Glutamatergic neuron (in vitro differentiated cells): ENCODE measurements around the gene ARHGAP32. TPM values are rescaled to one million over a fixed set of nuclear protein-coding genes. Genes with fewer than 3 reads are reported as not detected.

Source experiments
- DNase-seq: peaks from one replicate; pipeline ENCODE4 v3.0.0; 2022
- H3K27ac Mint-ChIP-seq: one replicate; pipeline ENCODE4 v1.8.0; 2020; ENCODE audit warnings: mild to moderate bottlenecking, mixed read lengths, inconsistent platforms; ENCODE audit not compliant: unreplicated experiment
- H3K27me3 Mint-ChIP-seq: one replicate; pipeline ENCODE4 v1.8.0; 2020; ENCODE audit warnings: mild to moderate bottlenecking, moderate library complexity, mixed read lengths, inconsistent platforms; ENCODE audit not compliant: unreplicated experiment
- H3K36me3 Mint-ChIP-seq: one replicate; pipeline ENCODE4 v1.8.0; 2020; ENCODE audit warnings: mild to moderate bottlenecking, mixed read lengths, inconsistent platforms; ENCODE audit not compliant: unreplicated experiment
- H3K4me1 Mint-ChIP-seq: one replicate; pipeline ENCODE4 v1.8.0; 2020; ENCODE audit warnings: mild to moderate bottlenecking, low read depth, mixed read lengths, inconsistent platforms; ENCODE audit not compliant: unreplicated experiment
- H3K4me3 Mint-ChIP-seq: one replicate; pipeline ENCODE4 v1.8.0; 2020; ENCODE audit warnings: mild to moderate bottlenecking, mixed read lengths, inconsistent platforms; ENCODE audit not compliant: unreplicated experiment
- H3K9me3 Mint-ChIP-seq: one replicate; pipeline ENCODE4 v1.8.0; 2020; ENCODE audit warnings: mild to moderate bottlenecking, moderate library complexity, mixed read lengths, inconsistent platforms; ENCODE audit not compliant: unreplicated experiment
- total RNA-seq: library from RNA; stranded (reverse); fragmentation: NEBNext Ultra II Directional; extraction: Animal tissue kit (Norgen Biotek cat#: 25700); gene quantifications from one replicate; pipeline ENCODE4 v1.2.1, GENCODE V29; 2021; ENCODE audit not compliant: unreplicated experiment
- TF ChIP-seq, protein P1 (sequence below): fragments of 200-600 bp; sonication (generic); IDR thresholded peaks from one replicate; pipeline ENCODE4 v1.5.0; 2021; ENCODE audit not compliant: partially characterized antibody, unreplicated experiment

The ARHGAP32 gene
- total RNA-seq, 1 donor from 2014 or later = 45.3 TPM

DNA sequence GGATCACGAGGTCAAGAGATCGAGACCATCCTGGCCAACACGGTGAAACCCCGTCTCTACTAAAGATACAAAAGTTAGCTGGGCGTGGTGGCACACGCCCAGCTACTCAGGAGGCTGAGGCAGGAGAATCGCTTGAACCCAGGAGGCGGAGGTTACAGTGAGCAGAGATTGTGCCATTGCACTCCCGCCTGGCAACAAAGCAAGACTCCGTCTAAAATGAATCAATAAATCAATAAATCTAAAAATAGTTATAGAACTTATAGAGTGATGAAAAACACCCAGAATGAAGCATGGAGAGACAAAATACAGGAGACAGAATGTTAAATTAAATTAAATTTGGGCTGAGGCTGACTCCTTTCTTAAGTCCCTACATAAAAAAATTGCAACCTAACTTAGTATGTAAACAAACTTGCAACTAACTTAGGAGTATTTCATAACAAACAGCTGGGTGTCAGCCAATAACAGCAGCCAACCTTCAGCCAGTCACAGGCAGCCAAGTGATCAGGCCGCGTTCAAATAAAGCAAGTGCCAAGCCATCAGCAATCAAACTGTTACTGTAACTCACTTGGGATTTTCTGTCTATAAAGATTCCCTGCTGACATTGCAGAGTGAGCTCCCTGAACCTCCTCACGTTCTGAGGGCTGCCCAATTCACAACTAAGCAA, 242.2 kb downstream of the ARHGAP32 start:
- Mint-ChIP-seq H3K27ac (no peak overlapping the region), H3K9me3 (no peaks in the 10 kb centered on the region), H3K4me3 (no peak overlapping the region), H3K27me3 (peaks cover 4% of the 10 kb centered on the region), H3K36me3 (no peaks in the 10 kb centered on the region), H3K4me1 (peaks cover 5% of the 10 kb centered on the region)
- TF ChIP-seq, protein P1, sequence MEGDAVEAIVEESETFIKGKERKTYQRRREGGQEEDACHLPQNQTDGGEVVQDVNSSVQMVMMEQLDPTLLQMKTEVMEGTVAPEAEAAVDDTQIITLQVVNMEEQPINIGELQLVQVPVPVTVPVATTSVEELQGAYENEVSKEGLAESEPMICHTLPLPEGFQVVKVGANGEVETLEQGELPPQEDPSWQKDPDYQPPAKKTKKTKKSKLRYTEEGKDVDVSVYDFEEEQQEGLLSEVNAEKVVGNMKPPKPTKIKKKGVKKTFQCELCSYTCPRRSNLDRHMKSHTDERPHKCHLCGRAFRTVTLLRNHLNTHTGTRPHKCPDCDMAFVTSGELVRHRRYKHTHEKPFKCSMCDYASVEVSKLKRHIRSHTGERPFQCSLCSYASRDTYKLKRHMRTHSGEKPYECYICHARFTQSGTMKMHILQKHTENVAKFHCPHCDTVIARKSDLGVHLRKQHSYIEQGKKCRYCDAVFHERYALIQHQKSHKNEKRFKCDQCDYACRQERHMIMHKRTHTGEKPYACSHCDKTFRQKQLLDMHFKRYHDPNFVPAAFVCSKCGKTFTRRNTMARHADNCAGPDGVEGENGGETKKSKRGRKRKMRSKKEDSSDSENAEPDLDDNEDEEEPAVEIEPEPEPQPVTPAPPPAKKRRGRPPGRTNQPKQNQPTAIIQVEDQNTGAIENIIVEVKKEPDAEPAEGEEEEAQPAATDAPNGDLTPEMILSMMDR = no peak
- no peak for DNase-seq

DNA sequence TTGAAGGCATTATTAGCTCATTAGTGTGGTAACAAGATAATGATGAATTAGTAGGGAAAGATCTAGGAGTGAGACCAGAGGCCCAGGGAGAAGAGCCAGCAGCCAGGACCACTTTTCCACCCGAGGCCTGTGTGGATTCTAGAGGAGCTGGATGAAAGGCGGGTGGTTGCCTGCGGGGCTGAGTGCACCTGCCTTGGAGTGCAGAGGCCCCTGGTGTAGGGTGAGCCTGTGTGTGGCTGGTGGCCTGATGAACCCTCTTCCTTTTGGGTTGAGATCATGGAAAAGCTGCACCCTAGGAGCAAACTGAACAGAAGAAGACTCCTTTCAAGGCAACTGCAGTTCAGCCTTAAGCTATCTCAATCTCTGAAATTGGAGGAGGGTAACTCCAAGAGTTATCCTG, 243.5 kb downstream of the ARHGAP32 start:
- no peak overlapping the region for H3K4me3 Mint-ChIP-seq
- no peak for DNase-seq
- no peak overlapping the region for H3K27ac Mint-ChIP-seq
- H3K9me3 Mint-ChIP-seq = no peaks in the 10 kb centered on the region
- peaks cover 4% of the 10 kb centered on the region for H3K27me3 Mint-ChIP-seq
- H3K36me3 Mint-ChIP-seq = no peaks in the 10 kb centered on the region
- peaks cover 9% of the 10 kb centered on the region for H3K4me1 Mint-ChIP-seq
- TF ChIP-seq, protein P1 = no peak

DNA sequence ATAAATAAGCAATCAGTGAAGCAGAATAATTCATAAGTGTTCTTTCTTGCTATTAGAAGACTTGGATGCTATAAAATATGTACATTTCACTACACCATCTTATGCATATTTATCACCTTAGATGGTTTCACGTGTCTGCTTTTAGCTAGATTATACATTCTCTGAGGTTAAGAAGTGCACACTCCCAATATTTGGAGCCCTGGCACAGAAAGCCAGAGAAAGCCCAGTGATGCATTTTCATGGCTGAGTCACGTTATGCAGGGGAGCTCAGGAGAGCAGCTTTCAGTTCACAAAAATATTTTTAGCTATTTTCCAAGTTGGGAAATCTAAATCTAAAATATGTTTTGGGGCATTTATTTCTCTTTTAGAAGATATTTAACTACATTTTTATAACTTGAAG, 244.4 kb downstream of the ARHGAP32 start:
- peaks cover 13% of the 10 kb centered on the region for H3K4me1 Mint-ChIP-seq
- no peak for DNase-seq
- peaks cover 3% of the 10 kb centered on the region for H3K27me3 Mint-ChIP-seq
- H3K27ac Mint-ChIP-seq = no peak overlapping the region
- TF ChIP-seq, protein P1 = no peak
- no peak overlapping the region for H3K4me3 Mint-ChIP-seq
- H3K9me3 Mint-ChIP-seq = no peaks in the 10 kb centered on the region
- no peaks in the 10 kb centered on the region for H3K36me3 Mint-ChIP-seq

DNA sequence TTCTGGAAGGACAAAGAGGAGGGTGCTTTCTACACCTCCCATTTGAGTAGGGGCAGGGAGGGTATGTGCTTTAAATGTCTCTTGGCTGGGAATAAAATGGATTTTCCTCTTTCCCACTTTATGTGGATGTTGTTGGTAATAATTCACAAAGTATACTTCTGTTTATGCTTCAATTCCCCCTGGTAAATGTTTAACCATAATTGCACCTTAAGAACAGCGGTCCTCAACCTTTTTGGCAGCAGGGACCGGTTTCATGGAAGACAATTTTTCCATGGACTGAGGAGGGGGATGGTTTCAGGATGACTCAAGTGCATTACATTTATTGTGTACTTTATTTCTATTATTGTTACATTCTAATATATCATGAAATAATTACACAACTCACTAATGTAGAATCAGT, 245.5 kb downstream of the ARHGAP32 start:
- no peaks in the 10 kb centered on the region for H3K27me3 Mint-ChIP-seq
- TF ChIP-seq, protein P1 = no peak
- H3K36me3 Mint-ChIP-seq = no peaks in the 10 kb centered on the region
- DNase-seq = no peak
- H3K9me3 Mint-ChIP-seq = no peaks in the 10 kb centered on the region
- H3K4me3 Mint-ChIP-seq = no peak overlapping the region
- H3K27ac Mint-ChIP-seq = no peak overlapping the region
- H3K4me1 Mint-ChIP-seq = peaks cover 13% of the 10 kb centered on the region

DNA sequence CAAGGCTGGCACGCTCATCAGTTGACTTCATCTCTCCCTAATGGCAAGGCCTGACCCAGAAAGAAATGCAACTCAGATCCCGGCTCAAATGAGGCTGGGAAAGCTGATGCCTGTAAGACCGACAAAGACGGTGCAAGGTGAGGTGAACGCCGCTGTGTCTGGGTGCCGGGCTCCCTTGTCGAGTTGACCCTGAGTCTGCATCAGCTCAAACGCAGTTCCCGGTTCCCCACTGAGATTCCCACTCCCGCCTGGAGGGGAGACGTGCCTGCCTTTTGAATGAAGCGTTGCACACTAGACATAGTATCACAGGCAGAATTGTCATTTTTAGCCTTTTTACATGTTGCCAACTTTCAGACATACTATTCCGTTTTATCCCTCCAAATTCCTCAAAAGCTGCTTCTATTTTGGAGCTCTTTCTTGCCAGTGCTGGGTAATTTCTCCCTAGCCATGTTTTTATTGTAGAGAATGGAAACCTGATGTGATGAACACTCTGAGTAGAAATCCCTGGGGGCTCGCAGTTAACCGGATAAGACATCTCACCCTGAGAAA, 248.6 kb downstream of the ARHGAP32 start:
- Mint-ChIP-seq H3K9me3 (no peaks in the 10 kb centered on the region), H3K27me3 (peaks cover 3% of the 10 kb centered on the region), H3K4me3 (no peak overlapping the region), H3K4me1 (peaks cover 21% of the 10 kb centered on the region), H3K36me3 (no peaks in the 10 kb centered on the region), H3K27ac (no peak overlapping the region)
- TF ChIP-seq, protein P1 = no peak
- no peak for DNase-seq
